Dendritic cell treated with granulocyte-macrophage colony-stimulating factor and Interleukin-4, amounts not matched to agents 40 ng/mL and 50 ng/mL, for 4 days (primary cell): Measurements from ENCODE around the gene LRRFIP2.
A peak's percentile ranks its signal among the peaks of the same experiment; 100 is the strongest.

ENCODE experiments used
- H3K27ac Mint-ChIP-seq: one replicate; pipeline ENCODE4 v1.8.0; 2022; ENCODE audit warnings: mild to moderate bottlenecking, mixed read lengths
- H3K27me3 Mint-ChIP-seq: one replicate; pipeline ENCODE4 v1.8.0; 2022; ENCODE audit warnings: mild to moderate bottlenecking, mixed read lengths
- H3K36me3 Mint-ChIP-seq: one replicate; pipeline ENCODE4 v1.8.0; 2022; ENCODE audit warnings: low read depth, mixed read lengths
- H3K4me1 Mint-ChIP-seq: one replicate; pipeline ENCODE4 v1.8.0; 2022; ENCODE audit warnings: low read depth, mixed read lengths
- H3K4me3 Mint-ChIP-seq: one replicate; pipeline ENCODE4 v1.8.0; 2022; ENCODE audit warnings: mild to moderate bottlenecking, moderate library complexity, mixed read lengths
- H3K9me3 Mint-ChIP-seq: one replicate; pipeline ENCODE4 v1.8.0; 2022; ENCODE audit warnings: mixed read lengths
- intact Hi-C: fragments of 100-400 bp; cut with micrococcal nuclease; formaldehyde crosslinking; loops from one replicate; pipeline ENCODE4 v1.15.0; 2022

LRRFIP2 gene

GRCh38 chr3:37173806-37174205, 576 bp downstream of the LRRFIP2 start:
- Mint-ChIP-seq H3K36me3 (peaks cover 49% of the 10 kb centered on the region), H3K4me3 (peak overlapping the region; percentile 74), H3K9me3 (no peaks in the 10 kb centered on the region), H3K27me3 (no peaks in the 10 kb centered on the region), H3K4me1 (peaks cover 58% of the 10 kb centered on the region), H3K27ac (peak overlapping the region; percentile 93)
- intact Hi-C loops: no loop called here

- Mint-ChIP-seq H3K27me3 (no peaks in the 10 kb centered on the region), H3K4me3 (no peak overlapping the region), H3K4me1 (peaks cover 40% of the 10 kb centered on the region), H3K9me3 (no peaks in the 10 kb centered on the region), H3K27ac (peak overlapping the region; percentile 15), H3K36me3 (peaks cover 64% of the 10 kb centered on the region)
- intact Hi-C loops: no loop called here
Observed at GRCh38 chr3:37171144-37171543, 3.2 kb downstream of the LRRFIP2 start.

GRCh38 chr3:37170513-37170912, 3.9 kb downstream of the LRRFIP2 start:
- peaks cover 66% of the 10 kb centered on the region for H3K36me3 Mint-ChIP-seq

GRCh38 chr3:37170060-37170459, 4.3 kb downstream of the LRRFIP2 start:
- no peaks in the 10 kb centered on the region for H3K9me3 Mint-ChIP-seq
- H3K36me3 Mint-ChIP-seq: peaks cover 65% of the 10 kb centered on the region
- intact Hi-C loops: no loop called here
- H3K4me1 Mint-ChIP-seq: peaks cover 38% of the 10 kb centered on the region
- H3K27ac Mint-ChIP-seq: no peak overlapping the region
- H3K27me3 Mint-ChIP-seq: no peaks in the 10 kb centered on the region
- no peak overlapping the region for H3K4me3 Mint-ChIP-seq

More at GRCh38 chr3:37170513-37170912, 3.9 kb downstream of the LRRFIP2 start:
- H3K4me3 Mint-ChIP-seq: no peak overlapping the region
- no peaks in the 10 kb centered on the region for H3K9me3 Mint-ChIP-seq
- peaks cover 40% of the 10 kb centered on the region for H3K4me1 Mint-ChIP-seq
- intact Hi-C loops: no loop called here
- peak overlapping the region; percentile 15 for H3K27ac Mint-ChIP-seq
- no peaks in the 10 kb centered on the region for H3K27me3 Mint-ChIP-seq

GRCh38 chr3:37168896-37169295, 5.5 kb downstream of the LRRFIP2 start:
- H3K4me3 Mint-ChIP-seq: no peak overlapping the region
- intact Hi-C loops: no loop called here
- H3K9me3 Mint-ChIP-seq: no peaks in the 10 kb centered on the region
- H3K27ac Mint-ChIP-seq: no peak overlapping the region
- H3K27me3 Mint-ChIP-seq: no peaks in the 10 kb centered on the region
- H3K4me1 Mint-ChIP-seq: peaks cover 27% of the 10 kb centered on the region
- H3K36me3 Mint-ChIP-seq: peaks cover 72% of the 10 kb centered on the region

GRCh38 chr3:37163262-37164015, 10.9 kb downstream of the LRRFIP2 start:
- H3K4me3 Mint-ChIP-seq: no peak overlapping the region
- no peaks in the 10 kb centered on the region for H3K9me3 Mint-ChIP-seq
- peaks cover 11% of the 10 kb centered on the region for H3K4me1 Mint-ChIP-seq
- peaks cover 85% of the 10 kb centered on the region for H3K36me3 Mint-ChIP-seq
- intact Hi-C loops: no loop called here
- H3K27me3 Mint-ChIP-seq: no peaks in the 10 kb centered on the region
- no peak overlapping the region for H3K27ac Mint-ChIP-seq

- intact Hi-C loops: no loop called here
- H3K4me3 Mint-ChIP-seq: no peak overlapping the region
- H3K4me1 Mint-ChIP-seq: peaks cover 11% of the 10 kb centered on the region
- H3K27me3 Mint-ChIP-seq: no peaks in the 10 kb centered on the region
- no peaks in the 10 kb centered on the region for H3K9me3 Mint-ChIP-seq
- peaks cover 82% of the 10 kb centered on the region for H3K36me3 Mint-ChIP-seq
- no peak overlapping the region for H3K27ac Mint-ChIP-seq
Observed at GRCh38 chr3:37162501-37163245, 11.7 kb downstream of the LRRFIP2 start.

GRCh38 chr3:37161351-37161750, 13.0 kb downstream of the LRRFIP2 start:
- intact Hi-C loops: no loop called here
- Mint-ChIP-seq H3K36me3 (peaks cover 74% of the 10 kb centered on the region), H3K27ac (no peak overlapping the region), H3K27me3 (no peaks in the 10 kb centered on the region), H3K9me3 (no peaks in the 10 kb centered on the region), H3K4me1 (peaks cover 17% of the 10 kb centered on the region), H3K4me3 (no peak overlapping the region)

GRCh38 chr3:37155782-37156181, 18.6 kb downstream of the LRRFIP2 start:
- no peak overlapping the region for H3K27ac Mint-ChIP-seq
- H3K27me3 Mint-ChIP-seq: no peaks in the 10 kb centered on the region
- peaks cover 6% of the 10 kb centered on the region for H3K4me1 Mint-ChIP-seq
- H3K9me3 Mint-ChIP-seq: no peaks in the 10 kb centered on the region
- intact Hi-C loops: no loop called here
- H3K36me3 Mint-ChIP-seq: peaks cover 71% of the 10 kb centered on the region
- H3K4me3 Mint-ChIP-seq: no peak overlapping the region

- H3K4me3 Mint-ChIP-seq: no peak overlapping the region
- intact Hi-C loops: no loop called here
Observed at GRCh38 chr3:37154668-37155314, 19.6 kb downstream of the LRRFIP2 start.

GRCh38 chr3:37150621-37151020, 23.8 kb downstream of the LRRFIP2 start:
- intact Hi-C loops: no loop called here
- H3K4me1 Mint-ChIP-seq: peaks cover 15% of the 10 kb centered on the region

More at GRCh38 chr3:37154668-37155314, 19.6 kb downstream of the LRRFIP2 start:
- Mint-ChIP-seq H3K9me3 (no peaks in the 10 kb centered on the region), H3K27me3 (no peaks in the 10 kb centered on the region), H3K36me3 (peaks cover 66% of the 10 kb centered on the region), H3K4me1 (peaks cover 6% of the 10 kb centered on the region), H3K27ac (no peak overlapping the region)

GRCh38 chr3:37149257-37149656, 25.1 kb downstream of the LRRFIP2 start:
- Mint-ChIP-seq H3K9me3 (no peaks in the 10 kb centered on the region), H3K36me3 (peaks cover 49% of the 10 kb centered on the region), H3K27ac (no peak overlapping the region), H3K4me3 (no peak overlapping the region), H3K27me3 (no peaks in the 10 kb centered on the region), H3K4me1 (peaks cover 19% of the 10 kb centered on the region)
- intact Hi-C loops: no loop called here

More at GRCh38 chr3:37150621-37151020, 23.8 kb downstream of the LRRFIP2 start:
- Mint-ChIP-seq H3K27ac (no peak overlapping the region), H3K9me3 (no peaks in the 10 kb centered on the region), H3K4me3 (no peak overlapping the region), H3K27me3 (no peaks in the 10 kb centered on the region), H3K36me3 (peaks cover 56% of the 10 kb centered on the region)

GRCh38 chr3:37148208-37148607, 26.2 kb downstream of the LRRFIP2 start:
- Mint-ChIP-seq H3K36me3 (peaks cover 38% of the 10 kb centered on the region), H3K4me1 (peaks cover 19% of the 10 kb centered on the region), H3K27ac (peak overlapping the region; percentile 60), H3K27me3 (no peaks in the 10 kb centered on the region), H3K4me3 (no peak overlapping the region), H3K9me3 (no peaks in the 10 kb centered on the region)
- intact Hi-C loops: no loop called here

GRCh38 chr3:37147666-37148065, 26.7 kb downstream of the LRRFIP2 start:
- peak overlapping the region; percentile 60 for H3K27ac Mint-ChIP-seq
- H3K4me1 Mint-ChIP-seq: peaks cover 19% of the 10 kb centered on the region
- no peaks in the 10 kb centered on the region for H3K9me3 Mint-ChIP-seq
- intact Hi-C loops: no loop called here
- peaks cover 35% of the 10 kb centered on the region for H3K36me3 Mint-ChIP-seq
- H3K4me3 Mint-ChIP-seq: peak overlapping the region; percentile 51
- no peaks in the 10 kb centered on the region for H3K27me3 Mint-ChIP-seq
